GM23338 (cell line): ENCODE measurements around the gene ZNF22. TPM values are rescaled to one million over a fixed set of nuclear protein-coding genes. Genes with fewer than 3 reads are reported as not detected.

Source experiments
- ATAC-seq: fragments of 200-7000 bp; cut with Tn5 transposase; 3 replicates; pipeline ENCODE4 v1.9.1; 2020
- DNase-seq: peaks from one replicate; pipeline ENCODE4 v3.0.0-alpha.2; 2015; ENCODE audit warnings: low spot score
- H2AFZ ChIP-seq: fragments of 200-600 bp; sonication (generic); 2 replicates; pipeline ENCODE4 v1.8.0; 2016; ENCODE audit warnings: antibody characterized with exemption, mild to moderate bottlenecking, moderate library complexity
- H3F3A ChIP-seq: fragments of 200-600 bp; sonication (generic); replicated peaks from 2 replicates; pipeline ENCODE4 v1.8.0; 2017; ENCODE audit warnings: antibody characterized with exemption, mixed run types, low read depth
- H3K27ac ChIP-seq: fragments of 200-600 bp; sonication (generic); 2 replicates; pipeline ENCODE4 v1.6.1; 2016; ENCODE audit warnings: low read depth
- H3K27me3 ChIP-seq: fragments of 200-600 bp; sonication (generic); 2 replicates; pipeline ENCODE4 v1.8.0; 2016; ENCODE audit warnings: mild to moderate bottlenecking, mixed run types, moderate library complexity; ENCODE audit not compliant: insufficient read depth
- H3K36me3 ChIP-seq: fragments of 200-600 bp; sonication (generic); 2 replicates; pipeline ENCODE4 v1.8.0; 2016; ENCODE audit warnings: mild to moderate bottlenecking; ENCODE audit not compliant: insufficient read depth
- H3K4me1 ChIP-seq: fragments of 200-600 bp; sonication (generic); 2 replicates; pipeline ENCODE4 v1.8.0; 2016; ENCODE audit warnings: mild to moderate bottlenecking, moderate library complexity; ENCODE audit not compliant: insufficient read depth
- H3K4me2 ChIP-seq: fragments of 200-600 bp; sonication (generic); 2 replicates; pipeline ENCODE4 v1.7.1; 2017; ENCODE audit warnings: mixed run types
- H3K4me3 ChIP-seq: fragments of 200-600 bp; sonication (generic); 2 replicates; pipeline ENCODE4 v1.6.1; 2016; ENCODE audit warnings: mixed run types
- H3K79me2 ChIP-seq: fragments of 200-600 bp; sonication (generic); replicated peaks from 2 replicates; pipeline ENCODE4 v1.8.0; 2017; ENCODE audit warnings: mild to moderate bottlenecking; ENCODE audit not compliant: insufficient read depth
- H3K9me2 ChIP-seq: fragments of 200-600 bp; sonication (generic); 2 replicates; pipeline ENCODE4 v1.8.0; 2017; ENCODE audit not compliant: insufficient read depth
- H4K20me1 ChIP-seq: fragments of 200-600 bp; sonication (generic); replicated peaks from 2 replicates; pipeline ENCODE4 v1.8.0; 2017; ENCODE audit warnings: mild to moderate bottlenecking; ENCODE audit not compliant: insufficient read depth
- H3K27ac Mint-ChIP-seq: 2 replicates; pipeline ENCODE4 v1.8.0; 2020; ENCODE audit warnings: inconsistent platforms, mild to moderate bottlenecking, moderate library complexity, mixed read lengths
- H3K27me3 Mint-ChIP-seq: 3 replicates; pipeline ENCODE4 v1.8.0; 2022; ENCODE audit warnings: low read depth, mild to moderate bottlenecking, moderate library complexity, mixed read lengths, inconsistent platforms; ENCODE audit not compliant: insufficient read depth, poor library complexity
- H3K36me3 Mint-ChIP-seq: 3 replicates; pipeline ENCODE4 v1.8.0; 2021; ENCODE audit warnings: low read depth, mild to moderate bottlenecking, inconsistent platforms, moderate library complexity, mixed read lengths
- H3K4me1 Mint-ChIP-seq: 3 replicates; pipeline ENCODE4 v1.8.0; 2020; ENCODE audit warnings: mild to moderate bottlenecking, inconsistent platforms, mixed read lengths
- H3K4me3 Mint-ChIP-seq: 3 replicates; pipeline ENCODE4 v1.8.0; 2021; ENCODE audit warnings: moderate library complexity, mild to moderate bottlenecking, inconsistent platforms, mixed read lengths
- H3K9me3 Mint-ChIP-seq: 3 replicates; pipeline ENCODE4 v1.8.0; 2020; ENCODE audit warnings: moderate library complexity, mild to moderate bottlenecking, inconsistent platforms, mixed read lengths
- ETS1 ChIP-seq: IDR thresholded peaks from 2 replicates; pipeline ENCODE4 v1.6.1; 2016; ENCODE audit warnings: antibody characterized with exemption
- REST ChIP-seq: IDR thresholded peaks from one replicate; pipeline ENCODE4 v1.6.1; 2018; ENCODE audit warnings: antibody characterized with exemption; ENCODE audit not compliant: unreplicated experiment
- ZNF462 ChIP-seq: fragments of 250-450 bp; sonication (Bioruptor Pico); IDR thresholded peaks from 2 replicates; pipeline ENCODE4 v1.5.0; 2020; ENCODE audit warnings: mild to moderate bottlenecking, moderate library complexity
- polyA plus RNA-seq: library from polyadenylated mRNA; unstranded; fragments of >200 nt; fragmentation: Nextera tagmentation; extraction: Ambion mirVana; gene quantifications from 2 replicates; pipeline ENCODE4 v1.2.1, GENCODE V29; 2016
- total RNA-seq: library from RNA; depleted of rRNA; stranded (reverse); fragments of >200 nt; shearing (Covaris generic); gene quantifications from 2 replicates; pipeline ENCODE4 v1.2.3, GENCODE V29; 2014

ZNF22 gene
- total and polyA plus RNA-seq, 2 experiments from 2014 or later = 40.5 to 81.8 TPM

- H3F3A ChIP-seq = no peaks in the 10 kb centered on the region
- DNase-seq (no peak), ATAC-seq (no peak)
- TF ChIP-seq ZNF462 (CRISPR knock-in tag) = no peak
- no peak for TF ChIP-seq REST
- TF ChIP-seq ETS1 = no peak
- peaks cover 50% of the 10 kb centered on the region for H3K4me1 ChIP-seq
- no peak overlapping the region for H2AFZ ChIP-seq
- peaks cover 65% of the 10 kb centered on the region for H3K4me1 Mint-ChIP-seq
- H3K27ac Mint-ChIP-seq = no peak overlapping the region
- H3K9me3 Mint-ChIP-seq = no peaks in the 10 kb centered on the region
- no peaks in the 10 kb centered on the region for H3K27me3 ChIP-seq
- no peak overlapping the region; the same call in 1 of the 2 replicates for H3K4me2 ChIP-seq
- no peak overlapping the region; the same call in 2 of the 3 replicates for H3K4me3 Mint-ChIP-seq
- H3K27ac ChIP-seq = no peak overlapping the region
- H3K36me3 ChIP-seq = no peaks in the 10 kb centered on the region
- no peaks in the 10 kb centered on the region for H3K9me2 ChIP-seq
- no peak overlapping the region for H3K4me3 ChIP-seq
- peaks cover 18% of the 10 kb centered on the region for H3K27me3 Mint-ChIP-seq
- no peaks in the 10 kb centered on the region for H4K20me1 ChIP-seq
- H3K36me3 Mint-ChIP-seq = peaks cover 11% of the 10 kb centered on the region
- no peaks in the 10 kb centered on the region for H3K79me2 ChIP-seq
Measured at GRCh38 chr10:44976352-44977198, 24.1 kb upstream of the ZNF22 start.
